ENCODE measurements around the gene TIMM23.

Gene TIMM23

GRCh38 chr10:46031648-46032532 is 59.6 kb downstream of the TIMM23 start:
- TF ChIP-seq GATA2 (IDR thresholded peaks at IDR 0.05; ENCODE audit: low read depth, low read length) = no peak
- no peak for TF ChIP-seq GATA3 (IDR thresholded peaks at IDR 0.05; ENCODE audit: low read depth, low read length)

- TF ChIP-seq GATA3 (IDR thresholded peaks at IDR 0.05; ENCODE audit: low read depth, low read length) = no peak
- TF ChIP-seq GATA2 (IDR thresholded peaks at IDR 0.05; ENCODE audit: low read depth, low read length) = no peak
These were observed 61.3 kb downstream of the TIMM23 start for GRCh38 chr10:46033602-46034011.

DNA sequence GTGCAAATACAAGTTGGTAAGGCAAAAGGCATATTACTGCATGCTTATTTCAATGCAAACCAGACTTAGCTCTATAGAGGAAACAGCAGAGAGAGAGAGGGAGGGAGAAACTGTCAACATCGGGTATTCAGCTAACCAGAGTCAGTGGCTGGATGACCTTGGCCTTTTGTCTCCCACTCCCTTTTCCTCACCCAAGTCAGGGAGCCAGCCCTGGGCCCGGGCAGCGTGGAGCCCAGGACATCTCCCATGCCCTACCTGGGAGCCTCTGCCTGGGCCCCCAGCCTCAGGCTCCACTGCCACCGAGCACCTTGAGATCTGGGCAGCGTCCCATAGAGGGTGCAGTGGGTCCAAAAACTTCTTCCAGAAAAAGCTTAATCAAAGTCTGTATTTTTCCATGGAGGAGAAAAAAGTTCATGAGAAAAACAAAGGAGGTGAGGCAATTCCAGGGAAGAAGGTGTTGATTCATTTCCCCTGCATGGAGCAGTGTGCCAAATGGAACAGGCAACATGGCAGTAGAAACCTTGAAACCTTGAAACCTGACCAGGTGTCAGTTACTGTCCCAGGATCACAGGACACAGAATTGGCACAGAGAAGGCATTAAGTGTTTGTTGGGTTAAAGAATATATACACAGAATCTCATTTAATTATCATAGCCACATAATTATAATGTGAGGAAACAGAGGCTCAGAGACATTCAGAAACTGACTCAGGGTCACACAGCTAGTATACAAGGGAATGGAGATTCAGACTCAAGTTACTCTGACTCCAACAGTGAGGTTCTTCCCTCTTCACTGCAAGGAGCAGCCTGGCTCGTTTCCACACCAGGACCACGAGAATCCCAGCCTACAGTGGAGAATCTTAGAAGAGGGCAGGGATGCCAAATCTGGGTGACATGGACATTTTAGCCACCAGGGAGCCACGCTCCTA is 63.9 kb downstream of the TIMM23 start:
- TF ChIP-seq GATA3 (IDR thresholded peaks at IDR 0.05; ENCODE audit: low read depth, low read length) (no peak), GATA2 (IDR thresholded peaks at IDR 0.05; ENCODE audit: low read depth, low read length) (no peak)

DNA sequence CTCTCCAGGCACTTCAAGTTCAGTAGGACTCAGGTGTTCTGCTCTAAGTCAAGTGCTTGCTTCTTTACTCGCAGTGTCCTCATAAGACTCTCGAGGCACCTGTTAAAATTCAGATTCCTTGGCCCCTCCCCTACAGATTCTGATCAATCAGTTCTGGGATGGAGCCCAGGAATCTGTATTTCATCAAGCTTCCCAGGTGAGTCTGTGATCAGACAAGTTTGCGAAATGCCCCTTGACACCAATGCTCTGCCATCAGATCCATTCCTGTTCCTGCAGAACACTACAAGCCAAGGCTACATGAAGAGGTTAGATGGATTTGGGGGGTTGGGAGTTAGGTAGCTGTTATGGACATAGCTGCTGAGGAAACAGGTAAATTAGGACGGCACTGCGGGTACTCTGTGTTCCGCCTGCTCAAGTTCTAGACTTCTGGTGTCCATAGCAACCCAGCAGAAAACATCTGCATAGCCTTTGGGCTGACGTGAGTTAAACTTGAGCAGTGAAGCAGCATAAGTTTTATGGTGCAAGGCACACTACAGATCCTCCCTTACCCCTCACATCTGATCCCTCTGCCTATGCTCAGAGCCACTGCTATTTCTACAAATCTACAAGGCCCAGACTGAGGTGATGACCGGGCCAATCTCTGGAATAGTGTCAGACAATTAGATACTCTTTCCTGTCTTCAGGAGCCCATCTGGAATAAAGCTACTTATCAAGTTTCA is 65.0 kb downstream of the TIMM23 start:
- no peak for TF ChIP-seq GATA3 (IDR thresholded peaks at IDR 0.05; ENCODE audit: low read depth, low read length)
- TF ChIP-seq GATA2 (IDR thresholded peaks at IDR 0.05; ENCODE audit: low read depth, low read length) = no peak

DNA sequence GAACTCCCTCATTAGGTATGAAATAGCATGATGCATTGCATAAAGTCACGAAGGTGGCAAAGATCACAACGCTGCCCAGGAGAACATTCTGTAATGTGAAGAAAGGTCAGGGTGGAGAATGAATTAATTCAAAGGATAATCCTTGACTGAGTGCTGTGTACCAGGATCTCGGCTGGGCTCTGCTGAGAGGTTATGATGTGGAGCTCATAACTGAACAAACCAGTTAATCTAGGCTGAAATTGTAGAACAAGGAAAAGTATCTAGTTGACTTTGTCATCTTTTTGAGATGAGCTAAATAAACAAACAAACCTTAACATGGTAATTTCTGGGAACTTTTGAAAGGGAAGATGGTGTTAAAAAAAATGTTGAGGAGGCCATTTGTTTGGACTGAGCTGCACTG is 67.7 kb downstream of the TIMM23 start:
- TF ChIP-seq GATA2 (IDR thresholded peaks at IDR 0.05; ENCODE audit: low read depth, low read length) (no peak), GATA3 (IDR thresholded peaks at IDR 0.05; ENCODE audit: low read depth, low read length) (no peak)

DNA sequence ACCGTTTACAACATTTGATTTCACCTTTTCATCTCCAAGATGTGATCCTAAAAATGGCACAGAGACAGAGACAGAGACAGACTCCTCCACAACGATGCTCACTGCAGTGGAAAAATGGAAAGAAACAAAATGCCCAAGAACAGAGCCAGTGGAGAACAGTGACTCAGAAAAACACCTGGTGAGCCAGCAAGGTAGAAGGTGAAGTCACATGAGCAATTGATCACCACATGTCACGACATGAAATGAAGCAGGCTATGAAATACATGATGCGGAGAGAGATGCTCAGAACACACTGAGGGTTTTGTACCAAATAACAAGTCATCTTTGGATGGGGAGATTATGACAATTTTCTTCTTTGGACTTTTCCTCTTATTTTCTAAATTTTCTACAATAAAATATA is 70.2 kb downstream of the TIMM23 start:
- no peak for TF ChIP-seq GATA3 (IDR thresholded peaks at IDR 0.05; ENCODE audit: low read depth, low read length)
- TF ChIP-seq GATA2 (IDR thresholded peaks at IDR 0.05; ENCODE audit: low read depth, low read length) = no peak

- TF ChIP-seq GATA3 (IDR thresholded peaks at IDR 0.05; ENCODE audit: low read depth, low read length) (no peak), GATA2 (IDR thresholded peaks at IDR 0.05; ENCODE audit: low read depth, low read length) (no peak)
These were observed 74.0 kb downstream of the TIMM23 start, which contains the start of gene MSMB for GRCh38 chr10:46046261-46046660. TSS of gene MSMB (minus strand) at chr10:46046269. CDS start at chr10:46046237, 32 bp downstream.

GRCh38 chr10:46048152-46048551 is 75.9 kb downstream of the TIMM23 start:
- TF ChIP-seq GATA3 (IDR thresholded peaks at IDR 0.05; ENCODE audit: low read depth, low read length) = no peak
- no peak for TF ChIP-seq GATA2 (IDR thresholded peaks at IDR 0.05; ENCODE audit: low read depth, low read length)

- TF ChIP-seq GATA2 (IDR thresholded peaks at IDR 0.05; ENCODE audit: low read depth, low read length) (no peak), GATA3 (IDR thresholded peaks at IDR 0.05; ENCODE audit: low read depth, low read length) (no peak)
These were observed 78.8 kb downstream of the TIMM23 start for GRCh38 chr10:46050941-46051623.

GRCh38 chr10:46052057-46052790 is 79.9 kb downstream of the TIMM23 start:
- TF ChIP-seq GATA2 (IDR thresholded peaks at IDR 0.05; ENCODE audit: low read depth, low read length) = no peak
- TF ChIP-seq GATA3 (IDR thresholded peaks at IDR 0.05; ENCODE audit: low read depth, low read length) = no peak

- TF ChIP-seq GATA2 (IDR thresholded peaks at IDR 0.05; ENCODE audit: low read depth, low read length) (no peak), GATA3 (IDR thresholded peaks at IDR 0.05; ENCODE audit: low read depth, low read length) (no peak)
These were observed 80.6 kb downstream of the TIMM23 start for GRCh38 chr10:46052791-46053375.

All from SH-SY5Y (cell line).